ENCODE results near the gene FAM53B.

FAM53B gene

GRCh38 chr10:124569623-124570470, 174.3 kb downstream of the FAM53B start:
- DNase-seq, result no peak

Data from NCI-H526 treated with DMSO at 0.1 percent for 48 hours (cell line).